ENCODE measurements around the gene DPYD.

DPYD gene

GRCh38 chr1:97385536-97386277 lies 535.1 kb downstream of the DPYD start:
- H3K36me3 ChIP-seq (ENCODE audit: insufficient read depth, low read length): no peaks in the 10 kb centered on the region
- H3K9me3 ChIP-seq (ENCODE audit: insufficient read depth, low read depth, low read length): no peaks in the 10 kb centered on the region
- H3K9ac ChIP-seq (ENCODE audit: low read depth, low read length): no peak overlapping the region
- peaks cover 9% of the 10 kb centered on the region; the same call in 1 of the 2 replicates for H3K4me1 ChIP-seq (ENCODE audit: insufficient read depth, low read length)
- H3K27me3 ChIP-seq (ENCODE audit: insufficient read depth, low read length): no peaks in the 10 kb centered on the region
- H3K27ac ChIP-seq (ENCODE audit: low read depth, low read length): no peak overlapping the region
- H3K4me3 ChIP-seq (ENCODE audit: low read length): no peak overlapping the region
- WGBS: 85% methylated on average over 2 of the region's 2 CpGs

GRCh38 chr1:97384294-97384968 lies 536.4 kb downstream of the DPYD start:
- Histone ChIP-seq H3K27ac (ENCODE audit: low read depth, low read length) (no peak overlapping the region), H3K9me3 (ENCODE audit: insufficient read depth, low read depth, low read length) (no peaks in the 10 kb centered on the region), H3K9ac (ENCODE audit: low read depth, low read length) (no peak overlapping the region), H3K4me3 (ENCODE audit: low read length) (no peak overlapping the region), H3K27me3 (ENCODE audit: insufficient read depth, low read length) (no peaks in the 10 kb centered on the region), H3K4me1 (ENCODE audit: insufficient read depth, low read length) (peaks cover 9% of the 10 kb centered on the region; the same call in 1 of the 2 replicates), H3K36me3 (ENCODE audit: insufficient read depth, low read length) (no peaks in the 10 kb centered on the region)
- 93% methylated on average over 5 of the region's 5 CpGs for WGBS

DNA sequence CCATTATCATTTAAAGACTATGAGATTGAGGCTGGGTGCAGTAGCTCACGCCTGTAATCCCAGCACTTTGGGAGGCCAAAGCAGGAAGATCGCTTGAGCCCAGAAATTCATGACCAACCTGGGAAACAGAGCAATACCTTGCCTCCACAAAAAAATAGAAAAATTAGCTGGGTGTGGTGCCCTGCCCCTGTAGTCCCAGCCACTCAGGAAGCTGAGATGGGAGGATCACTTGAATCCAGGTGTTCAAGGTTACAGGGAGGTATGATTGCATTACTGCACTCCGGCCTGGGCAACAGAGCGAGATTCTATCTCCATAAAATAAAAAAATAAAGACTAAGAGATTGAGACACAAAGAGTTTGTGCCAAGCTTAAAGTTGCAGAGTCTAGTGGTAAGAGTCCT lies 537.0 kb downstream of the DPYD start:
- Histone ChIP-seq H3K36me3 (ENCODE audit: insufficient read depth, low read length) (no peaks in the 10 kb centered on the region), H3K4me3 (ENCODE audit: low read length) (no peak overlapping the region), H3K9ac (ENCODE audit: low read depth, low read length) (no peak overlapping the region), H3K27ac (ENCODE audit: low read depth, low read length) (no peak overlapping the region), H3K9me3 (ENCODE audit: insufficient read depth, low read depth, low read length) (no peaks in the 10 kb centered on the region), H3K27me3 (ENCODE audit: insufficient read depth, low read length) (no peaks in the 10 kb centered on the region), H3K4me1 (ENCODE audit: insufficient read depth, low read length) (peaks cover 9% of the 10 kb centered on the region; the same call in 1 of the 2 replicates)
- WGBS: 93% methylated on average over 3 of the region's 4 CpGs

- no peaks in the 10 kb centered on the region for H3K27me3 ChIP-seq (ENCODE audit: insufficient read depth, low read length)
- no peak overlapping the region for H3K9ac ChIP-seq (ENCODE audit: low read depth, low read length)
- H3K27ac ChIP-seq (ENCODE audit: low read depth, low read length): no peak overlapping the region
- no peak overlapping the region for H3K4me3 ChIP-seq (ENCODE audit: low read length)
- H3K4me1 ChIP-seq (ENCODE audit: insufficient read depth, low read length): peaks cover 9% of the 10 kb centered on the region; the same call in 1 of the 2 replicates
- H3K36me3 ChIP-seq (ENCODE audit: insufficient read depth, low read length): no peaks in the 10 kb centered on the region
- no peaks in the 10 kb centered on the region for H3K9me3 ChIP-seq (ENCODE audit: insufficient read depth, low read depth, low read length)
- 100% methylated on average over 1 of the region's 1 CpG for WGBS
Observed at GRCh38 chr1:97382206-97382605, 538.6 kb downstream of the DPYD start.

DNA sequence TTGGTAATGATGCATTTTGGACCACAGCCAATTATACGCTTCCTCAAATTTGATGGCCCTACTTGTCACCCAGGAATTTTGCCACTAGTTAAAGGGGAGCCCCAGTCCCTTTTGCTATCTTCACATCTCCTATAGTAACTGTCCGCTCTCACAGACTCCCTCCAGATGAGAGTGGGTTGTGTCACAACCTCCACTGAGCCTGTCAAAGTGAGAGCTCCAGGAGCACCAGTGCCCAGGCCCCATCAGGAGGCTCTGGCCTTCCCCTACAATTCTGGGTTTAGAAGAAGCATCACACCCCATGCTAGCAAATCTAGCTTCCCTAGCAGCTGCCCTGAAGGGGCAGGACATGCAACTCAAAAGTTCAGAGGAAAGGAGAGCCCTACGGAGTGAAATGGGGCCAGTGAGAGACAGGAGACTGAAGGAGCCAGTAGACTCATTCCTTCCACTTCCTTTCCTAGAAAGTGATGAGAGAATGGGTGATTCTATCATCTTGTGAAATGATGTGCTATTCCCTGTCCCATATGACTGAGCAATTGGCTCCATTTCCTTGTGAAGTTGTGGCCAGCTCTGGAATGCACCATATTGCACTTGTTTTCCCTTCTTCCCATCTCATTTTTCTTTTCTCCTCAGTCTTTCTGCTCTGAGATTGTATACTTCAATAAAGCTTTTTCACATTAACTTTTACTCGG lies 541.3 kb downstream of the DPYD start:
- H3K9ac ChIP-seq (ENCODE audit: low read depth, low read length): no peak overlapping the region
- WGBS: 95% methylated on average over 4 of the region's 4 CpGs
- no peaks in the 10 kb centered on the region for H3K36me3 ChIP-seq (ENCODE audit: insufficient read depth, low read length)
- H3K4me1 ChIP-seq (ENCODE audit: insufficient read depth, low read length): no peaks in the 10 kb centered on the region
- no peak overlapping the region for H3K27ac ChIP-seq (ENCODE audit: low read depth, low read length)
- H3K27me3 ChIP-seq (ENCODE audit: insufficient read depth, low read length): no peaks in the 10 kb centered on the region
- no peaks in the 10 kb centered on the region for H3K9me3 ChIP-seq (ENCODE audit: insufficient read depth, low read depth, low read length)
- H3K4me3 ChIP-seq (ENCODE audit: low read length): no peak overlapping the region

GRCh38 chr1:97378596-97378995 lies 542.2 kb downstream of the DPYD start:
- Histone ChIP-seq H3K9ac (ENCODE audit: low read depth, low read length) (no peak overlapping the region), H3K36me3 (ENCODE audit: insufficient read depth, low read length) (no peaks in the 10 kb centered on the region), H3K9me3 (ENCODE audit: insufficient read depth, low read depth, low read length) (no peaks in the 10 kb centered on the region), H3K27me3 (ENCODE audit: insufficient read depth, low read length) (no peaks in the 10 kb centered on the region), H3K27ac (ENCODE audit: low read depth, low read length) (no peak overlapping the region), H3K4me3 (ENCODE audit: low read length) (no peak overlapping the region), H3K4me1 (ENCODE audit: insufficient read depth, low read length) (no peaks in the 10 kb centered on the region)
- 100% methylated on average over 3 of the region's 3 CpGs for WGBS

DNA sequence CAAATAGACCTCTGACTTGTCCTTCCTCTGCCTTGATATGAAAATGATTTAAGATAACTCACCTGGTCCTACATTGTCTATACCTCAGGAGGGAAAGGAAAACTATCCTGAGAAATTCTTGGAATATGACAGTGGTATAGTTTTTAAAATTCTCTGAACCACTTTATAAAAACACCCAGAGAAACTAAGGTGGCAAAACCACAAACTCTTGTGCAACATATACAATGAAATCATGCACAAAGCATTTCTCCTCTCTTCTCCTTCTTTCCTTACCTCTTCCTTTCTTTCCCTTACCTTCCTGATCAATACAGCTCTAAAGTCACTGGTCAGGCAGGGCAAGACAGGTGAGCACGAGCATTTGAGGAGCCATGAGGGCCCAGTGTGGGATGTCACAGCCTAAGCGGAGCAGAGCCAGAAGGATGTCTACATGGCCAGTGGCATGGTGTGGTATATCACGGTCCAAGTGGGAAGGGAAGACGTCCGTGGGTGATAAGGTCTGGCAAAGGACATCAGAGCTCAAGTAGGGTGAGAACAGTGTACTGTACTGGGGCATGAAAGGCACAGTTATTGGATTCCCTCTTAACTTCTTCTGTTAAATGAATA lies 543.3 kb downstream of the DPYD start:
- H3K4me3 ChIP-seq (ENCODE audit: low read length): no peak overlapping the region
- no peaks in the 10 kb centered on the region for H3K27me3 ChIP-seq (ENCODE audit: insufficient read depth, low read length)
- no peaks in the 10 kb centered on the region for H3K36me3 ChIP-seq (ENCODE audit: insufficient read depth, low read length)
- WGBS: 96% methylated on average over 5 of the region's 5 CpGs
- no peaks in the 10 kb centered on the region for H3K9me3 ChIP-seq (ENCODE audit: insufficient read depth, low read depth, low read length)
- no peaks in the 10 kb centered on the region for H3K4me1 ChIP-seq (ENCODE audit: insufficient read depth, low read length)
- H3K9ac ChIP-seq (ENCODE audit: low read depth, low read length): no peak overlapping the region
- no peak overlapping the region for H3K27ac ChIP-seq (ENCODE audit: low read depth, low read length)

- no peak overlapping the region for H3K4me3 ChIP-seq (ENCODE audit: low read length)
- H3K9me3 ChIP-seq (ENCODE audit: insufficient read depth, low read depth, low read length): no peaks in the 10 kb centered on the region
- no peak overlapping the region for H3K27ac ChIP-seq (ENCODE audit: low read depth, low read length)
- WGBS: 94% methylated on average over 5 of the region's 5 CpGs
- H3K36me3 ChIP-seq (ENCODE audit: insufficient read depth, low read length): no peaks in the 10 kb centered on the region
- H3K9ac ChIP-seq (ENCODE audit: low read depth, low read length): no peak overlapping the region
- H3K4me1 ChIP-seq (ENCODE audit: insufficient read depth, low read length): no peaks in the 10 kb centered on the region; the same call in 1 of the 2 replicates
- no peaks in the 10 kb centered on the region for H3K27me3 ChIP-seq (ENCODE audit: insufficient read depth, low read length)
Observed at GRCh38 chr1:97373000-97373399, 547.8 kb downstream of the DPYD start.

- WGBS: 100% methylated on average over 1 of the region's 1 CpG
- no peak overlapping the region for H3K4me3 ChIP-seq (ENCODE audit: low read length)
Observed at GRCh38 chr1:97372531-97372930, 548.3 kb downstream of the DPYD start.

GRCh38 chr1:97368296-97368695 lies 552.5 kb downstream of the DPYD start:
- WGBS: 100% methylated on average over 1 of the region's 1 CpG
- Histone ChIP-seq H3K36me3 (ENCODE audit: insufficient read depth, low read length) (no peaks in the 10 kb centered on the region), H3K27me3 (ENCODE audit: insufficient read depth, low read length) (no peaks in the 10 kb centered on the region), H3K4me3 (ENCODE audit: low read length) (no peak overlapping the region), H3K27ac (ENCODE audit: low read depth, low read length) (no peak overlapping the region), H3K9ac (ENCODE audit: low read depth, low read length) (no peak overlapping the region), H3K9me3 (ENCODE audit: insufficient read depth, low read depth, low read length) (no peaks in the 10 kb centered on the region), H3K4me1 (ENCODE audit: insufficient read depth, low read length) (no peaks in the 10 kb centered on the region; the same call in 1 of the 2 replicates)

More at GRCh38 chr1:97372531-97372930, 548.3 kb downstream of the DPYD start:
- H3K9ac ChIP-seq (ENCODE audit: low read depth, low read length): no peak overlapping the region
- no peaks in the 10 kb centered on the region for H3K9me3 ChIP-seq (ENCODE audit: insufficient read depth, low read depth, low read length)
- H3K36me3 ChIP-seq (ENCODE audit: insufficient read depth, low read length): no peaks in the 10 kb centered on the region
- H3K27me3 ChIP-seq (ENCODE audit: insufficient read depth, low read length): no peaks in the 10 kb centered on the region
- H3K27ac ChIP-seq (ENCODE audit: low read depth, low read length): no peak overlapping the region
- no peaks in the 10 kb centered on the region; the same call in 1 of the 2 replicates for H3K4me1 ChIP-seq (ENCODE audit: insufficient read depth, low read length)

GRCh38 chr1:97366984-97367383 lies 553.9 kb downstream of the DPYD start:
- WGBS: 94% methylated on average over 2 of the region's 3 CpGs
- no peak overlapping the region for H3K4me3 ChIP-seq (ENCODE audit: low read length)
- H3K9me3 ChIP-seq (ENCODE audit: insufficient read depth, low read depth, low read length): no peaks in the 10 kb centered on the region
- H3K4me1 ChIP-seq (ENCODE audit: insufficient read depth, low read length): no peaks in the 10 kb centered on the region; the same call in 1 of the 2 replicates
- H3K27ac ChIP-seq (ENCODE audit: low read depth, low read length): no peak overlapping the region
- no peaks in the 10 kb centered on the region for H3K27me3 ChIP-seq (ENCODE audit: insufficient read depth, low read length)
- no peaks in the 10 kb centered on the region for H3K36me3 ChIP-seq (ENCODE audit: insufficient read depth, low read length)
- H3K9ac ChIP-seq (ENCODE audit: low read depth, low read length): no peak overlapping the region
